Endothelial cell (in vitro differentiated cells): ENCODE measurements around the gene KCTD21. TPM values are rescaled to one million over a fixed set of nuclear protein-coding genes. Genes with fewer than 3 reads are reported as not detected.

Source experiments
- DNase-seq: peaks from one replicate; pipeline ENCODE4 v3.0.0; 2021; ENCODE audit warnings: low spot score
- H3K27ac Mint-ChIP-seq: one replicate; pipeline ENCODE4 v1.8.0; 2021; ENCODE audit warnings: mixed read lengths, inconsistent platforms; ENCODE audit not compliant: unreplicated experiment
- H3K27me3 Mint-ChIP-seq: one replicate; pipeline ENCODE4 v1.8.0; 2021; ENCODE audit warnings: mild to moderate bottlenecking, moderate library complexity, mixed read lengths, inconsistent platforms; ENCODE audit not compliant: unreplicated experiment
- H3K36me3 Mint-ChIP-seq: one replicate; pipeline ENCODE4 v1.8.0; 2021; ENCODE audit warnings: mild to moderate bottlenecking, low read depth, mixed read lengths, inconsistent platforms; ENCODE audit not compliant: unreplicated experiment
- H3K4me1 Mint-ChIP-seq: one replicate; pipeline ENCODE4 v1.8.0; 2021; ENCODE audit warnings: mild to moderate bottlenecking, mixed read lengths, inconsistent platforms; ENCODE audit not compliant: unreplicated experiment
- H3K4me3 Mint-ChIP-seq: one replicate; pipeline ENCODE4 v1.8.0; 2021; ENCODE audit warnings: mild to moderate bottlenecking, mixed read lengths, inconsistent platforms; ENCODE audit not compliant: unreplicated experiment
- H3K9me3 Mint-ChIP-seq: one replicate; pipeline ENCODE4 v1.8.0; 2021; ENCODE audit warnings: mixed read lengths, inconsistent platforms; ENCODE audit not compliant: unreplicated experiment
- total RNA-seq: library from RNA; stranded (reverse); fragmentation: NEBNext Ultra II Directional; extraction: Animal tissue kit (Norgen Biotek cat#: 25700); gene quantifications from one replicate; pipeline ENCODE4 v1.2.1, GENCODE V29; 2021; ENCODE audit not compliant: unreplicated experiment
- TF ChIP-seq, protein P1 (sequence below): fragments of 200-600 bp; sonication (generic); IDR thresholded peaks from one replicate; pipeline ENCODE4 v1.5.0; 2021; ENCODE audit warnings: antibody characterized with exemption; ENCODE audit not compliant: unreplicated experiment

KCTD21 gene
- total RNA-seq, 1 donor from 2014 or later, result 11.4 TPM

DNA sequence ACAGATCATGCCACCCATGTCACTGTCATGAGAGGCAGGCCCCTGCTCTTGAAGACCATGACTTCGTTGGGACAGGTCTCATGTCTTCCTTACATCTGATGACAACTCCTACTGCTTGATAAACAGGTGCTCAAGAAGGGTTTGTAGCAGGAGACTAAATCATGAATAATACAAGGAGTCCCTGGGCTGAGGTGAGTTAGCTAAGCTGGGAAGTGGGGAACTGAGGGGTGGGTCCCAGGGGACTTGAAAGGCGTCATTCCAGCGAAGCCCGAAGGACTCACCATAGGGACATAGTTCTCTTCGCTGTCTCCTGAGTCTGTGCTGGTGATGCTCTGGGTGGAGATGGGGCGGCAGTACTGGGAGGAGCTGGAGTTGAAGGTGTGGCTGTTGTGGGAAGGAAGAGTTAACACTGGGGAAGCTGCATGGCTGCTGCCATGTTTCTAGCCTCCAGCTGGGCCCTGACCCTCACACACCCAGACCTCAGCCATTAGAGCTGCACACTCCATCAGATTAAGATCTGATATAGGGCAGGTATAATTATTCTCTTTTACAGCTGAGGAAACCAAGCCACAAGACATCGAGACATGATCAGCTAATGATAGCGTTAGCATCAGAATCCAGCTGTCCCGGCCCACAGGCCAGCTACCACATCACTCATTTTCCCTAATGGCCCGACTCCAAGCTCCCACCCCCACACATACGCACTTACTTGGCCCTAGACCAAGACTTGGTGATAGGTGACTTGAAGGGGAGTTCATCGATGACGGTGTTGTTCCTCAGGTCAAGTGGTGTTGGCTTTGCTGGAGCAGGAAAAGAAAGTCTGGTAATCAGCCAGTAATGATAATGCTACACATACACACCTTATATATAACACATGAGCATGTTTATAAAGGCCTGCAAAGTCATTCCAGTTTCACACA lies 33.2 kb upstream of the KCTD21 start:
- H3K27ac Mint-ChIP-seq, result peak overlapping the region; percentile 70
- peaks cover 6% of the 10 kb centered on the region for H3K4me1 Mint-ChIP-seq
- no peaks in the 10 kb centered on the region for H3K9me3 Mint-ChIP-seq
- H3K4me3 Mint-ChIP-seq, result peak overlapping the region; percentile 58
- H3K36me3 Mint-ChIP-seq, result peaks cover 71% of the 10 kb centered on the region
- no peak for DNase-seq
- TF ChIP-seq, protein P1, sequence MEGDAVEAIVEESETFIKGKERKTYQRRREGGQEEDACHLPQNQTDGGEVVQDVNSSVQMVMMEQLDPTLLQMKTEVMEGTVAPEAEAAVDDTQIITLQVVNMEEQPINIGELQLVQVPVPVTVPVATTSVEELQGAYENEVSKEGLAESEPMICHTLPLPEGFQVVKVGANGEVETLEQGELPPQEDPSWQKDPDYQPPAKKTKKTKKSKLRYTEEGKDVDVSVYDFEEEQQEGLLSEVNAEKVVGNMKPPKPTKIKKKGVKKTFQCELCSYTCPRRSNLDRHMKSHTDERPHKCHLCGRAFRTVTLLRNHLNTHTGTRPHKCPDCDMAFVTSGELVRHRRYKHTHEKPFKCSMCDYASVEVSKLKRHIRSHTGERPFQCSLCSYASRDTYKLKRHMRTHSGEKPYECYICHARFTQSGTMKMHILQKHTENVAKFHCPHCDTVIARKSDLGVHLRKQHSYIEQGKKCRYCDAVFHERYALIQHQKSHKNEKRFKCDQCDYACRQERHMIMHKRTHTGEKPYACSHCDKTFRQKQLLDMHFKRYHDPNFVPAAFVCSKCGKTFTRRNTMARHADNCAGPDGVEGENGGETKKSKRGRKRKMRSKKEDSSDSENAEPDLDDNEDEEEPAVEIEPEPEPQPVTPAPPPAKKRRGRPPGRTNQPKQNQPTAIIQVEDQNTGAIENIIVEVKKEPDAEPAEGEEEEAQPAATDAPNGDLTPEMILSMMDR, result no peak
- peaks cover 34% of the 10 kb centered on the region for H3K27me3 Mint-ChIP-seq

DNA sequence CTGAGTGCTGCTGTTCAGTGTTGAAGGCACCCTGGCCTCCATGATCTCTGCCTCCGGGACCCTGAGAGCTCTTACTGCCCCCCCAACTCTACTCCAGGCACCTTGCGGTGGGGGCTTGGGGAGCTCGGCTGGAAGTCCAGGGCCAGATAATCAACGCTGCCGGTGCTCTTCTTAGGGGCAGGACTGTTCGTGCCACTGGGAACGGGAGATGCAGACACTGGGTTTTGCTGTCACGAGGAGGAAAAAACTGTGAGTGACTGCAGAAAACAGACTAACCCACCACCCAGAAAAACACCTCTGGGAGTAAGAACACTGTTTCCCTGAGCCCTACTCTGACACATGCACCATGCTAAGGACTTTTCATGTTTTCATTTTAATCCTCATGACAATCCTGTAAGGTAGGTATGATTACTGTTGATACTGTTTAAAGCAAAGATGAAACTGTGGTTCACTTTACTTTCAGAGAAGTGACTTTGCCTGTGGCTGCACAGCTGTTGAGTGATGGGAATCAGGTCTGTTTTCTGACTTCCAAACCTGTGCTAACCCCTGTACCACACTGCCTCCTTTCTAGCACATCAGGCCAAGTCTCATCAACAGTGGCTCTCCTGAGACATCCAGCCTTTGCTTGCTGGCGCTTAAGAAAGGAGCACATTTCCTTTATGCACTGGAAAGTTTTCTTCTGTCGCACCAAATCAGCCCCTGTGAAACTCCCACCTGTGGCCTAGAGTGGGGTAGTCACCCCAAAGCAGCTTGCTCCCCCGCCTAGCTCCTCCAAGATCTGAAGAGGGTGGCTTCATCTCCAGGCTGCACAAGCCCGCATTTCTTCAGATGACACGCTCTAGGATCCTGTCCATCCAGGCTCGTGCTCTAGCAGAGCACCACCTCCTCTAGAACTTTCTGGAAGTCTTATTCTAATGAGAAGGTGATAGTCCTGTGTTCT lies 32.1 kb upstream of the KCTD21 start:
- Mint-ChIP-seq H3K36me3 (peaks cover 68% of the 10 kb centered on the region), H3K4me3 (peak overlapping the region; percentile 58), H3K4me1 (peaks cover 6% of the 10 kb centered on the region), H3K27me3 (peaks cover 40% of the 10 kb centered on the region), H3K9me3 (no peaks in the 10 kb centered on the region), H3K27ac (peak overlapping the region; percentile 17)
- DNase-seq, result no peak
- TF ChIP-seq, protein P1, result no peak

DNA sequence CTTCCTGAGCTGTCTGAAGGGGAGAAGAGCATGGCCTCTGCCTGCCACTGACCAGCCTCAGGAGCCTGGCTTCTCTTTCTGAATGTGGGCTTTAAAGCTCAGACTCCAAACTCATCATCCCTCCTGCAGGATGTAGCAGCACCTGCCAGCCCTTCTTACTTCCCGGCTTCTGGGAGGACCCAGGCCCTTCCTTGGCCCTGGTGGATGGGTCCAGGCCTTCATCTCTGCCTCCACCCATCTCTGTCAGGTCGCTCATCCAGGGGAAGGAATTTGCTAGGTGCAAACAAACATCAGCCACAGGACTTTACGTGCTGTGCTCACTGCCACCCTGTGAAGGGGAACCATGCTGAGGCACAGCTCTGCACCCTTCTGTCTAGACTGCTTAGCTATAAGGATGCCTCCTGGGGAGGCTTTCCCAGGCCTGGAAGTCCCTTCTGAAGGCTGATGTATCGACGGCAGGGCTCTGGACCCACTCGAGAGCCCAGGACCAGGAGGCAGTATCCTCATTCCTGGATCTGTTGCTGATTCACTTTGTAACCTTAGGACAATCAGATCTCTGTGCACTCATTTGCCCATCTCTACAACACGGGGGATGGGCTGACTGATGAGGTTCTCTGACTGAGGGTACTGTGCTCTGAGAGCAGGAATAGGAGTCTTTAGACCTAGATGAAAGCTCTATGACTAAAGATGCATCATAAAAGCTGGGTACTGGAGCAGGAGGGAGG lies 31.2 kb upstream of the KCTD21 start:
- DNase-seq, result no peak
- no peaks in the 10 kb centered on the region for H3K9me3 Mint-ChIP-seq
- no peak overlapping the region for H3K4me3 Mint-ChIP-seq
- peaks cover 68% of the 10 kb centered on the region for H3K36me3 Mint-ChIP-seq
- peaks cover 6% of the 10 kb centered on the region for H3K4me1 Mint-ChIP-seq
- H3K27me3 Mint-ChIP-seq, result peaks cover 45% of the 10 kb centered on the region
- TF ChIP-seq, protein P1, result no peak
- no peak overlapping the region for H3K27ac Mint-ChIP-seq

DNA sequence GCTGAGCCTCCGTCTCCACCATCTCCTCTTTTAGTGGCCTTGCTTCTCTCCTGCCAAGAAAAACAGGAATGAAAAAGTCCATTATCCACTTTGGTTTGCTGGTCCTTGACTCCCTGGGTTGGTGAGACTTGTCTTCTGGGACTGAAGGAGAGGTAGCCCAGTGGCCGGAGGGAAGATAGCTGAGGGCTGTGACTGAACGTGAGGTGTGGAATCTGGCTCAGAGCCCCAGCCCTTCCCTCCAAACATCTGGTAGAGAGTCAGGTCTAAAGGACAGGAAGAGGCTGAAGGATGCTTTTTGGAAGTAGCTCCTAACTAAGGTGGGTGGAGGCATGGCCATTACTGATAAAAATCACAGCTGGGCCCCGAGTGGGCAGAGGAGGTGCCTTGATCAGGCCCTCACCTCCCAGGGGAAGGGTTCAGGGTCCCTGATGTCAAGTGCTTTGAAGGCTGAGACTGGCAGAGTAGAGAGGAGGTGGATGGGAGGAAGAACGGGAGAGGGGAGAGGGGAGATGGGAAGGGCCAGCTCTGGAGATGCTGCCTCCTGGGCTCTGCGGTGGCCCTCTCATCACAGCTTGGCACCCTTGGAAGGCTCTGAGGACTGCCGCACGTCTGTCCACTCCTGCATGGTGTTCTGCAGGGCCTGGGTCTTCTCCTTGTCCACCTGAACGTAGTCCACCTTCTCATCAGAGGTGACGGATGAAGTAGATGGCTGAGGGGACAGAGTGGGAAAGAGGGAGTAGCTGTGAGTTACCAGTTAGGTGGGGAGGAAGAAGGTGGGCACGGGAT lies 30.5 kb upstream of the KCTD21 start:
- peaks cover 45% of the 10 kb centered on the region for H3K27me3 Mint-ChIP-seq
- H3K9me3 Mint-ChIP-seq, result no peaks in the 10 kb centered on the region
- TF ChIP-seq, protein P1, result no peak
- peaks cover 6% of the 10 kb centered on the region for H3K4me1 Mint-ChIP-seq
- H3K27ac Mint-ChIP-seq, result peak overlapping the region; percentile 1
- peaks cover 65% of the 10 kb centered on the region for H3K36me3 Mint-ChIP-seq
- H3K4me3 Mint-ChIP-seq, result peak overlapping the region; percentile 75
- DNase-seq, result no peak
